GM19239 (cell line): Measurements from ENCODE around the gene SBF1.

ENCODE experiments used
- DNase-seq: peaks from one replicate; pipeline ENCODE4 v3.0.0; 2011; ENCODE audit warnings: low spot score; ENCODE audit not compliant: insufficient read length
- FAIRE-seq: peaks from 2 replicates; lab custom pipeline; 2011; peaks lifted over from hg19 to GRCh38; lab: Jason Lieb, UNC

SBF1 gene

GRCh38 chr22:50452649-50453048, 22.2 kb downstream of the SBF1 start:
- DNase-seq (no peak), FAIRE-seq (no peak)

DNA sequence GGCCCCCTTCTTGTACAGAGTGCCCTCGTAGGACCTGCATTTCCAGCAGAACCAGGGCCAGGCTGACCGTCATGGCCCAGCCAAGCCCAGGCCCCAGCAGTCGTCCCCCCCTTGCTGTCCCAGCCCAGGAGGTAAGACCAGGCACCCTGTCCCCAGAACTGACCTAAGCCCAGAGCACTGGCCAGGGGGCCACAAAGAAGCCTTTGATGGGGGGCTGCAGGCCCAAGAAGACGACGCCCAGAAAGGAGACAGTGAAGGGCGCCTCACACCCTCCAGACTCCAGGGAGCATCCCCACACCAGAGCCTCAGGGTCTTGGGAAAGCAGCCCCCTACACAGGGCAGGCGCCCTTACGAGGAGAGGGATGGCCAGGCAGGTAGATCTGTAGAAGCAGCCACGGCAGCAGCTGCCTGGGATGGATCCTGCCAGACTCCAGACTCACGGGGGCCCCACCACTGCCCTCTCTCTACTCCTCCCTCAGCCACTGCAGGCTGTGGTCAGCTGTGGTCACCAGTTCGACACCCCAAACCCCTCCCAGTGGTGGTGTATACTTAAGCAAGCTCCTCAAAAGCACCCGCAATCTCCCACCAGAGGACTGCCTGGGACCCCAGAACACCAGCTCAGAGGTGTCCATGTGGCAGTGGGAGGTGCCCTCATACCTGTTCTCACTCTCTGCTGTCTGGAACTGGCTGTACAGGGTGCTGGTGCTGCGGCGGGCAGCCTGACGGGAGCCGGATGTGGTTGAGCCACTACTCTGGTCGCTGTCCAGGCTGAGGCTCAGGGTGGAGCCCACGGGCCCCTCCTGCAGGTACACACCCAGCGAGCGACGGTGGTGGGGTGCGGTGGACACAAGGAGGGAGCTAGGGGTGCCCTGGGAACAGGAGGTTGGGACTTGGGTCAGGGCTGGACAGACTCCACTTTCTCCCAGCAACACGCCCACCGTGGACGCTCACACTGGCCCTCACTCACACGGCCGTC, 27.0 kb downstream of the SBF1 start:
- FAIRE-seq (no peak), DNase-seq (no peak)

GRCh38 chr22:50446708-50447575, 27.9 kb downstream of the SBF1 start:
- FAIRE-seq (no peak), DNase-seq (no peak)

- no peak for FAIRE-seq
- no peak for DNase-seq
Observed at GRCh38 chr22:50445880-50446707, 28.7 kb downstream of the SBF1 start.

DNA sequence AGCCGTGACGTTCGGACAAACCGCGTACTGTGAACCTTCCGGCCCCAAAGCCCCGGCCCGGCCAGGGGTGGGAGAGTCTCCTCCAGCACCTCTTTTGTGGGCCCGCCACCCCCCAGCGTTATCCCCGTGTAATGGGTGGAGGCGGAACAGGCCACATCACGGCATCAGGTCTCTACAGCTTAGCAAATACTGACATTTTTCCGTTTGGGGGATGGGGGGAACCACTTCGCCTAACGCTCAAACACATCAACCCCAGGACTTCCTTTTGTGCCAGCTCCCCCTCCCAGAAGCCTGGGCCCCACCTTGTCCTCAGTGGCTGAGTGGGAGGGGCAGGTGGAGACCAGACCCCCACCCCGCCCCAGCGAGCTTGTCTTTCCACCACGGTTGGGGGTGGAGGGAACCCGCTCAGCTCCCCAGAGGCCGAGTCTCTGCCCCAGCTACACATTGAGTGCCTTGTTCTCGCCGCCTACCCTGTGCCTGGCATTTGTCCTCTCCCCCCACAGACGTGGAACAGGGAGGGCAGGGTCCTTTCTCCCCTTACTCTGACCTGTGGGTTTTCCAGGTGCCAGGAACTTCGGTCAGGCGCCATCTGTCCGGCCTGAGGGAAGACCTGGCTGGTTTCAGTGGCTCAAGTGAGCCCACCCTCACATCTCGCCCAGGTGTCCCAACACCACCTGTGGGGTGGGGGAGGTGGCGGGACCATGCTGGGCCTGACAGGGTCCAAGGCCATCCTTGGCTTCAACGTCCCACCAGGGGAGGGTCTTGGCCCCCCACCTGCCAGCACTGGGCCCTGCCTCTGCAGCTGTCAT, 29.6 kb downstream of the SBF1 start:
- FAIRE-seq (no peak), DNase-seq (no peak)

GRCh38 chr22:50444663-50445062, 30.2 kb downstream of the SBF1 start:
- FAIRE-seq (no peak), DNase-seq (no peak)

DNA sequence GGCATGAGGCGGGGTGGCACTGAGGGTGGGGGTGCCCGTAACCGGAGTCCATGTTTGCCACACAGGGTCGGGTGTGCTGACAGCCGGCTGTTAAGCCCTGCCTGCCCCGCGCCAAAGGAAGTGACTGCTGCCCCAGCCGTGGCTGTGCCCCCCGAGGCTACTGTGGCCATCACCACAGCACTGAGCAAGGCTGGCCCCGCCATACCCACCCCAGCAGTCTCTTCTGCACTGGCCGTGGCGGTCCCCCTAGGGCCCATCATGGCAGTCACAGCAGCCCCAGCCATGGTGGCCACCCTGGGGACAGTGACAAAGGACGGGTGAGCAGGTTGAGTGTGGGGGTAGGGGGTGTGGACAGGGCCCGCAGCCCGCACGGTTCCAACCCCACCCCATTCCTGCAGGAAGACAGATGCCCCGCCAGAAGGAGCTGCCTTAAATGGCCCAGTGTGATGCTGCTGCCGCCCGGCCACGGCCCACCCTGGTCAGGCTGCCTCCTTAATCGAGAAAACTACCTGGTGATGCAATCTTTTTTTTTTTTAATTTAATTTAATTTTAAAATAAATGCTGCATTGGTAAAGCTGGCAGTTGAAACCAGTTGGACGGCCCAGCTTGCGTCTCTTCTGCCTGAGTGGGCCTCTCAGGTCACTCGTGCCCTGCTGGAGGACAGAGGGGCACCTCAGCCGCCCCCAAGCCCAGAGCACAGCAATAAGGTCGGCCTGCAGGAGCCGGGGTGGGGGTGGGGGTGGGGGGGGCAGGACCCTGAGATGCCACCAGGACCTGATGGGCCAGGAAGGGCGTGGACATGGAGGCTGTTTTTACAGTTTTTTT, 30.8 kb downstream of the SBF1 start:
- no peak for DNase-seq
- no peak for FAIRE-seq

- DNase-seq (no peak), FAIRE-seq (no peak)
Observed at GRCh38 chr22:50443197-50443596, 31.6 kb downstream of the SBF1 start.

GRCh38 chr22:50441428-50441993, 33.3 kb downstream of the SBF1 start:
- no peak for FAIRE-seq
- DNase-seq: no peak

DNA sequence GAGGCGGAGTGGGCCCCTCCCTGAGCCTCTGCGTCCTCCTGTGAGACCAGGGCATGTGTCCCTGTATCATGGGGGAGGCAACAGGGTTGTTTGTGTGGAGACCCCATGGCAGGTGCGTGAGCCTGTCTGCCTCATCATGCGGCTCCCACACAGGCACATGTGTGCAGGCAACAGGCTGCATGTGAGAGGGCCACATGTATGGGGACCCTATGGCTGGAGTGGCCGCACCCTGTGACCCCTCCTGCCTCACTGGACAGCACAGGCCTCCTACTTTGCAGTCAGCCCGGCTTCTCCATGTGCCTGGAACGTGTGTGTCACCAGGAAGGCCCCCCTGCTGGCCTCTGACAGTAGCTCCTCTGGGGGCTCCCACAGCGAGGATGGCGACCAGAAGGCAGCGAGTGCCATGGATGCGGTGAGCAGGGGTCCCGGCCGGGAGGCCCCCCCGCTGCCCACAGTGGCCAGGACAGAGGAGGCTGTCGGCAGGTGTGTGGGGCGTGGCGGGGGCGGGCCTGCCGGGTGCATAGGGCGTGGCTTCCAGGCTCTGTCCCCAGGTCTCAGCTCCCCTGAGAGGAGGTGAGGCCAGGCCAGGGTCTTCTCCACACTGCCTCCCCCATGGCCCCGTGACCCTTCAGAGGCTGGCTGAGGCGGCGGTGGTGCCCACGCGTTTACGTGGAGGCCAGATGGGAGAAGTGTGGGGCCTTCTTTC, 34.1 kb downstream of the SBF1 start:
- DNase-seq (no peak), FAIRE-seq (no peak)

DNA sequence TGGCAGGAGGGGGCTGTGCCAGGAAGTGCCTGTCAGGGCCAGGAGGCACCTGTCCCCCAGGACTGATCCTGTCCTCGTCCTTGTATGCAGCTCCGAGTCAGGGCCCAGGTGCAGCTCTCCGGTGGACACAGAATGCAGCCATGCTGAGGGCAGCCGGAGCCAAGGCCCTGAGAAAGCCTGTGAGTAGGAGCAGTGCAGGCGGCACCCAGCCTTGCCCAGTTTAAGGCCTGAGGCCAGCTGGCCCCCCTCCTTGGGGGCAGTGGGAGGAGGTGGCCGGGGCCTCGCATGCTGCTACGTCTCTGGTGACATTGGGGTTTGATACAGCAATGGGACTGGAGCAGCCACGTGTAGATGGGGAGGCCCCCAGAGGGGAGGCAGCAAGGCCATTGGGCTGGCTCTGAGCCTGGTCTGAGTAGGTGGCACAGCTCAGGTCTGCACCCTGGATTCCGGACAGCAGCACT, 34.9 kb downstream of the SBF1 start:
- FAIRE-seq (no peak), DNase-seq (no peak)

DNA sequence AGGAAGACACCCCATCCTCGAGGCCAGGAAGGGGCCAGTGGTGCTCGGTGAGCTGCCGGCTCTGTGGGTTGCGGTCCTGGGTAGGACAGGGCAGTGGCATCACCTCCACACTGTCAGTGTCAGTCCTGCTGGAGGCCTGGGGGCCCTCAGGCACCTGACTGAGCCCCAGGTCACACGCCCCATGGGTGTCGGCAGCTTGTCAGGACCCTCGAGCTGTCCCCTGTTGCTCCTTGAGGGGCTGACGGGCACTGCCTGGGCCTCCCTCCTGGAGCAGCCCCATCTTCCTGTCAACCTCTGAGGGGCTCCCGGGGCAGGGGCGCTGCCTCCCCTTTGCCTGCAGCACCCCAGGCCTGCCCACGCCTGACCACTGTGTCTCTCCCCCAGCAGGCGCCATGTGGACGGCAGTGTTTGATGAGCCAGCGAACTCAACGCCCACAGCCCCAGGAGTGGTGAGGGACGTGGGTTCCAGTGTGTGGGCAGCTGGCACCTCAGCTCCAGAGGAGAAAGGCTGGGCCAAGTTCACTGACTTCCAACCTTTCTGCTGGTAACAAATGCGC, 35.4 kb downstream of the SBF1 start:
- FAIRE-seq (no peak), DNase-seq (no peak)

- DNase-seq (no peak), FAIRE-seq (no peak)
Observed at GRCh38 chr22:50438305-50439275, 36.2 kb downstream of the SBF1 start.

DNA sequence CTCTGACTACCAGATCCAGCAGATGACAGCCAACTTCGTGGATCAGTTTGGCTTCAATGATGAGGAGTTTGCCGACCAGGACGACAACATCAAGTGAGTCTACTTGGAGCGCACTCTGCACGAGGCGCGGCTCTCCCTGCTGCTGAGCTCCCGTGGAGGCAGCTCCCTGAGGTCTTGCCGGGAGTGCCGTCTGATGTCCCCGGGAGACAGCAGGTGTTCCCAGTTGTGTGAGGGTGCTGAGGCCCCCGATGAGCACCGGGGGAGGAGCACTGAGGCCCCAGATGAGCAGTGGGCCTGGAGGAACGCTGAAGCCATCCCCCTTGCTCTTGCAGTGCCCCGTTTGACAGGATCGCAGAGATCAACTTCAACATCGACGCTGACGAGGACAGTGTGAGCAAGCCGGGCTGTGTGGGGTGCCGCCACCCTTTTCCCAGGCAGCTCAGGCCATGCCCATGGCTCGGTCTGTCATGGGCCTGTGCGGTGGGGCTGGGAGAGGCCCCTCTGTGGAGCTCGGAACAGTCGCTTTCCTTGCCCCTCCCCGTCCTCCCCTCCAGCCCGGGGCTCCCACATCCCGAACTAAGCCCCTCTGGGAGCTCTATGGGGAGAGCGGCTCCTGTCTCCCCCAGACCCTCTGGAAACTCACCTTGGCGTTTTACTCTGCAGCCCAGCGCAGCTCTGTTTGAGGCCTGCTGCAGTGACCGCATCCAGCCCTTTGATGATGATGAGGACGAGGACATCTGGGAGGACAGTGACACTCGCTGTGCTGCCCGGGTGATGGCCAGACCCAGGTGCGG, 37.1 kb downstream of the SBF1 start:
- FAIRE-seq: no peak
- no peak for DNase-seq

DNA sequence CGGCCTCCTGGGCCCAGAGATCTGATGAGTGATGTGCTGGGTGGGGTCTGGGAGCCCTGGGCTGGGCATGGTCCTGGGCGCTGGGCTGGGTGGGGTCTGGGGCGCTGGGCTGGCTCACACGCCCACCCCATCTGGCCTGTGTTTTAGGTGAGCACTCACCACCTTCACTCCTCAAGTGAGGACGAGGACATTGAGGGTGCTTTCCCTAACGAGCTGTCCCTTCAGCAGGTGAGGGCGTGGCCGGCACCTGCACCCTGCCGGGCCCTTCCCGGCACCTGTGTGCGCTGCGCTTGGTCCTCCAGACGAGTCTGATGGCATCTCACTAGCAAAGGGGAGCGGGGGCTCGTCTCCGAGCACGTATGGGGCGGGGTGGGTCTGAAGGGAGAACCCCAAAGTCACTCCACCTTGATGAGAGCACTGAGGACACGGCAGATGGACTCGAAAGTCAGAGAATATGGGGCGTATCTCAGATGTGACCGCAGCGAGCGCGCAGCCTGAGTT, 37.9 kb downstream of the SBF1 start:
- FAIRE-seq: no peak
- DNase-seq: no peak
